HG02763 (cell line): ENCODE data around the gene UBASH3B.
"Not testable (repeated sequence)": the region's sequence is repeated elsewhere in the genome, so short reads cannot be mapped to it uniquely, and the experiment has no call there.

Experiments used
- ATAC-seq: cut with Tn5 transposase; IDR thresholded peaks from one replicate; pipeline ENCODE4 v1.9.1; 2021; ENCODE audit warnings: mild to moderate bottlenecking, moderate library complexity; ENCODE audit not compliant: unreplicated experiment

The UBASH3B gene

GRCh38 chr11:122843281-122844141, 188.0 kb downstream of the UBASH3B start:
- no peak for ATAC-seq

GRCh38 chr11:122847466-122847865, 191.9 kb downstream of the UBASH3B start:
- ATAC-seq: no peak

- ATAC-seq: no peak
These were observed 192.7 kb downstream of the UBASH3B start for GRCh38 chr11:122848186-122848585.

GRCh38 chr11:122850076-122850631, 194.6 kb downstream of the UBASH3B start:
- no peak for ATAC-seq

- no peak for ATAC-seq
These were observed 195.9 kb downstream of the UBASH3B start for GRCh38 chr11:122851366-122851966.

- ATAC-seq: no peak
These were observed 196.7 kb downstream of the UBASH3B start for GRCh38 chr11:122852074-122852795.

- no peak for ATAC-seq
These were observed 197.3 kb downstream of the UBASH3B start for GRCh38 chr11:122852796-122853160.

- no peak for ATAC-seq
These were observed 197.7 kb downstream of the UBASH3B start for GRCh38 chr11:122853261-122853660.

GRCh38 chr11:122853971-122854446, 198.5 kb downstream of the UBASH3B start:
- ATAC-seq: no peak

- no peak for ATAC-seq
These were observed 206.1 kb downstream of the UBASH3B start for GRCh38 chr11:122861631-122862030.

- ATAC-seq: no peak
These were observed 206.6 kb downstream of the UBASH3B start for GRCh38 chr11:122862091-122862490.

- ATAC-seq: not testable (repeated sequence)
These were observed 207.6 kb downstream of the UBASH3B start for GRCh38 chr11:122863154-122863553.

GRCh38 chr11:122863704-122864326, 208.3 kb downstream of the UBASH3B start:
- ATAC-seq: no peak
